HEK293 (cell line): Measurements from ENCODE around the gene CYP2R1.
A peak's percentile ranks its signal among the peaks of the same experiment; 100 is the strongest.

ENCODE experiments used
- CTCF ChIA-PET: fragments of 350-600 bp; formaldehyde crosslinking; extraction: SDS; loops from one replicate; lab custom pipeline; 2021; ENCODE audit warnings: antibody characterized with exemption; lab: Yijun Ruan, JAX
- POLR2A ChIA-PET: fragments of 300-600 bp; formaldehyde crosslinking; extraction: SDS; loops from one replicate; lab custom pipeline; 2020; ENCODE audit warnings: antibody characterized with exemption, inconsistent platforms; lab: Yijun Ruan, JAX
- H3K27ac ChIP-seq: fragments of 200-500 bp; sonication (Bioruptor generic); 2 replicates; pipeline ENCODE4 v1.5.1; 2014; ENCODE audit warnings: low read depth, low read length, control low read depth, inconsistent platforms; ENCODE audit errors: extremely low read depth
- H3K36me3 ChIP-seq, 2 experiments: fragments of 200-500 bp in 1 of 2; sonication (Bioruptor generic) in 1 of 2; 1 replicate in 1 of 2; 2 replicates in 1 of 2; pipeline ENCODE4 v1.5.1; 2014 to 2017; ENCODE audit warnings: inconsistent platforms in 2 of 2, low read length in 2 of 2; ENCODE audit not compliant: control insufficient read depth in 2 of 2, insufficient read depth in 1 of 2
- H3K4me1 ChIP-seq: fragments of 200-500 bp; sonication (Bioruptor generic); 2 replicates; pipeline ENCODE4 v1.5.1; 2014; ENCODE audit warnings: mild to moderate bottlenecking, low read length, inconsistent platforms; ENCODE audit not compliant: control insufficient read depth, insufficient read depth
- H3K4me3 ChIP-seq: 2 replicates; pipeline ENCODE4 v1.5.1; 2011; ENCODE audit warnings: low read depth, mild to moderate bottlenecking, control low read depth, low read length, moderate library complexity
- H3K9me3 ChIP-seq: fragments of 200-500 bp; sonication (Bioruptor generic); 2 replicates; pipeline ENCODE4 v1.5.1; 2014; ENCODE audit warnings: low read depth, low read length, inconsistent platforms; ENCODE audit not compliant: control insufficient read depth, insufficient read depth
- EGR2 ChIP-seq: fragments of 450-650 bp; formaldehyde crosslinking; IDR thresholded peaks from 2 replicates; pipeline ENCODE4 v1.5.1; 2016; ENCODE audit warnings: low read depth, missing biosample characterization, missing genetic modification characterization
- REPIN1 ChIP-seq: fragments of 450-650 bp; formaldehyde crosslinking; IDR thresholded peaks from 2 replicates; pipeline ENCODE4 v1.5.1; 2017; ENCODE audit warnings: missing biosample characterization, missing genetic modification characterization, low read depth
- WT1 ChIP-seq: fragments of 450-650 bp; formaldehyde crosslinking; IDR thresholded peaks from 2 replicates; pipeline ENCODE4 v1.5.1; 2016; ENCODE audit warnings: missing biosample characterization, missing genetic modification characterization
- ZFHX2 ChIP-seq: fragments of 450-650 bp; formaldehyde crosslinking; conservative IDR thresholded peaks from 2 replicates; pipeline ENCODE4 v1.5.1; 2016; ENCODE audit warnings: missing biosample characterization, missing genetic modification characterization
- ZNF239 ChIP-seq: fragments of 450-650 bp; formaldehyde crosslinking; IDR thresholded peaks from 2 replicates; pipeline ENCODE4 v1.5.1; 2016; ENCODE audit warnings: missing biosample characterization, missing genetic modification characterization
- ZNF48 ChIP-seq: fragments of 450-650 bp; formaldehyde crosslinking; IDR thresholded peaks from 2 replicates; pipeline ENCODE4 v1.5.1; 2016; ENCODE audit warnings: missing biosample characterization, missing genetic modification characterization
- ZNF549 ChIP-seq: fragments of 450-650 bp; IDR thresholded peaks from 2 replicates; pipeline ENCODE4 v1.5.1; 2018; ENCODE audit warnings: missing biosample characterization, missing genetic modification characterization, mild to moderate bottlenecking, inconsistent platforms, moderate library complexity
- ZNF561 ChIP-seq: fragments of 450-650 bp; IDR thresholded peaks from 2 replicates; pipeline ENCODE4 v1.5.1; 2018; ENCODE audit warnings: missing biosample characterization, missing genetic modification characterization, borderline replicate concordance
- TF ChIP-seq, protein P1 (sequence below): fragments of 450-650 bp; formaldehyde crosslinking; conservative IDR thresholded peaks from 2 replicates; pipeline ENCODE4 v1.5.1; 2016; ENCODE audit warnings: low read depth, missing biosample characterization, missing genetic modification characterization
- TF ChIP-seq, protein P2 (sequence below): fragments of 450-650 bp; formaldehyde crosslinking; IDR thresholded peaks from 2 replicates; pipeline ENCODE4 v1.5.1; 2016; ENCODE audit warnings: missing biosample characterization, missing genetic modification characterization
- TF ChIP-seq, protein P3 (sequence below): fragments of 450-650 bp; formaldehyde crosslinking; IDR thresholded peaks from 2 replicates; pipeline ENCODE4 v1.5.1; 2017; ENCODE audit warnings: missing biosample characterization, missing genetic modification characterization

Gene CYP2R1

DNA sequence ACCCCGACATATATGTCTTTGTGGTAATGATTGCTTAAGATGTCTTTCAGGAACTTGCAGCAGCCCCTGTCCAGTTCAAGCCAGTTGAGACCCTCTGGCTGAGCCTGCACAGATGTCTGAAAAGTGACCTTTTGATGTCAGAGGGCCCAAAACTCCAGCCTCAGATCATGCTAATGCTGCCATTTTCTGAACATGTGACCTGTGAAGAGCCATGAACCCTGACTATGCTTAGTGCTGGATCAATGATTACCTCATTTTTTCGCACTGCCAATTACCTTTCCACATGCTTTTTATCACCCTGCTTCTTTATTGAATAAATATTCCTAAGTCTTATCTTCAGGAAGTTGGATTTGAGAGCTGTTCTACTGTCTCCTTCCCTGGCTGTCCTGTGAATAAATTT lies 6.9 kb upstream of the CYP2R1 start:
- Histone ChIP-seq H3K9me3 (no peaks in the 10 kb centered on the region), H3K4me1 (no peaks in the 10 kb centered on the region), H3K4me3 (no peak overlapping the region)
- TF ChIP-seq ZNF561 (tag by site-specific recombination) (no peak), ZNF549 (0 out of 2 replicates have a peak, but pooled peaks have one; percentile 4)
- TF ChIP-seq, all 188 proteins: peak for 1
- POLR2A ChIA-PET = no interaction called here
- CTCF ChIA-PET = interaction anchor here (0.8 to 2.2 kb wide), 3 partner anchors 9 to 77 kb away, joined by 3 to 13 read pairs (median 4); no protein-coding TSS in a partner anchor
- Histone ChIP-seq H3K36me3 (no peaks in the 10 kb centered on the region), H3K27ac (no peak overlapping the region)

DNA sequence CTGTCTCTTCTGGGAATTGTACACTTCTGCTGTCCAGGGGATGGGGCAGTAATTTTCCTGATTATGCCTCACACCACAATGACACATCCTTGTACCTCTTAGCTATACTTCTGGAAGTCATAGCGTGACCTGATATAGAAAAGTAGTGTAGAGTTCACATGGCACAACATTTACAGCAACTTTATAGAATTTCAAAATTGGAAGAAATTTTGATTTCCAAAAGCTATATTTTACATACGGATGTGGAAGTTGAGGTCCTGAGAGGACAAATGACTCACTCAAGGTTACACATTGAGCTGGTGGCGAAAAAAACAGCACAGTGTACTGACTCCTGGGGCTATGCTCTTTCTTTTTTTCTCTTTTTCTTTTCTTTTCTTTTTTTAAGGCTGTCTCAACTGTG lies 6.3 kb upstream of the CYP2R1 start:
- Histone ChIP-seq H3K4me1 (no peaks in the 10 kb centered on the region), H3K9me3 (no peaks in the 10 kb centered on the region), H3K27ac (no peak overlapping the region), H3K4me3 (no peak overlapping the region), H3K36me3 (no peaks in the 10 kb centered on the region)
- ChIA-PET POLR2A (no interaction called here), CTCF (interaction anchor here (0.8 to 2.2 kb wide), 3 partner anchors 9 to 77 kb away, joined by 3 to 13 read pairs (median 4); no protein-coding TSS in a partner anchor)
- TF ChIP-seq ZNF239 (tag by site-specific recombination) = no peak
- TF ChIP-seq REPIN1 (tag by site-specific recombination) = no peak
- TF ChIP-seq, protein P1, sequence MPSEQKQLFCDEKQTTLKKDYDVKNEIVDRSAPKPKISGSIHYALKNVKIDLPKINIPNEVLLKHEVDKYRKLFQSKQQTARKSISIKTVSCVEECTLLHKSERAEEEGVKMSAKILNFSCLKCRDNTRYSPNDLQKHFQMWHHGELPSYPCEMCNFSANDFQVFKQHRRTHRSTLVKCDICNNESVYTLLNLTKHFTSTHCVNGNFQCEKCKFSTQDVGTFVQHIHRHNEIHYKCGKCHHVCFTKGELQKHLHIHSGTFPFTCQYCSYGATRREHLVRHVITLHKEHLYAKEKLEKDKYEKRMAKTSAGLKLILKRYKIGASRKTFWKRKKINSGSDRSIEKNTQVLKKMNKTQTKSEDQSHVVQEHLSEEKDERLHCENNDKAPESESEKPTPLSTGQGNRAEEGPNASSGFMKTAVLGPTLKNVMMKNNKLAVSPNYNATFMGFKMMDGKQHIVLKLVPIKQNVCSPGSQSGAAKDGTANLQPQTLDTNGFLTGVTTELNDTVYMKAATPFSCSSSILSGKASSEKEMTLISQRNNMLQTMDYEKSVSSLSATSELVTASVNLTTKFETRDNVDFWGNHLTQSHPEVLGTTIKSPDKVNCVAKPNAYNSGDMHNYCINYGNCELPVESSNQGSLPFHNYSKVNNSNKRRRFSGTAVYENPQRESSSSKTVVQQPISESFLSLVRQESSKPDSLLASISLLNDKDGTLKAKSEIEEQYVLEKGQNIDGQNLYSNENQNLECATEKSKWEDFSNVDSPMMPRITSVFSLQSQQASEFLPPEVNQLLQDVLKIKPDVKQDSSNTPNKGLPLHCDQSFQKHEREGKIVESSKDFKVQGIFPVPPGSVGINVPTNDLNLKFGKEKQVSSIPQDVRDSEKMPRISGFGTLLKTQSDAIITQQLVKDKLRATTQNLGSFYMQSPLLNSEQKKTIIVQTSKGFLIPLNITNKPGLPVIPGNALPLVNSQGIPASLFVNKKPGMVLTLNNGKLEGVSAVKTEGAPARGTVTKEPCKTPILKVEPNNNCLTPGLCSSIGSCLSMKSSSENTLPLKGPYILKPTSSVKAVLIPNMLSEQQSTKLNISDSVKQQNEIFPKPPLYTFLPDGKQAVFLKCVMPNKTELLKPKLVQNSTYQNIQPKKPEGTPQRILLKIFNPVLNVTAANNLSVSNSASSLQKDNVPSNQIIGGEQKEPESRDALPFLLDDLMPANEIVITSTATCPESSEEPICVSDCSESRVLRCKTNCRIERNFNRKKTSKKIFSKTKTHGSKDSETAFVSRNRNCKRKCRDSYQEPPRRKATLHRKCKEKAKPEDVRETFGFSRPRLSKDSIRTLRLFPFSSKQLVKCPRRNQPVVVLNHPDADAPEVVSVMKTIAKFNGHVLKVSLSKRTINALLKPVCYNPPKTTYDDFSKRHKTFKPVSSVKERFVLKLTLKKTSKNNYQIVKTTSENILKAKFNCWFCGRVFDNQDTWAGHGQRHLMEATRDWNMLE (tag by site-specific recombination) = no peak
- TF ChIP-seq WT1 (tag by site-specific recombination) = no peak
- TF ChIP-seq EGR2 (tag by site-specific recombination) = no peak
- TF ChIP-seq ZNF48 (tag by site-specific recombination) = no peak

DNA sequence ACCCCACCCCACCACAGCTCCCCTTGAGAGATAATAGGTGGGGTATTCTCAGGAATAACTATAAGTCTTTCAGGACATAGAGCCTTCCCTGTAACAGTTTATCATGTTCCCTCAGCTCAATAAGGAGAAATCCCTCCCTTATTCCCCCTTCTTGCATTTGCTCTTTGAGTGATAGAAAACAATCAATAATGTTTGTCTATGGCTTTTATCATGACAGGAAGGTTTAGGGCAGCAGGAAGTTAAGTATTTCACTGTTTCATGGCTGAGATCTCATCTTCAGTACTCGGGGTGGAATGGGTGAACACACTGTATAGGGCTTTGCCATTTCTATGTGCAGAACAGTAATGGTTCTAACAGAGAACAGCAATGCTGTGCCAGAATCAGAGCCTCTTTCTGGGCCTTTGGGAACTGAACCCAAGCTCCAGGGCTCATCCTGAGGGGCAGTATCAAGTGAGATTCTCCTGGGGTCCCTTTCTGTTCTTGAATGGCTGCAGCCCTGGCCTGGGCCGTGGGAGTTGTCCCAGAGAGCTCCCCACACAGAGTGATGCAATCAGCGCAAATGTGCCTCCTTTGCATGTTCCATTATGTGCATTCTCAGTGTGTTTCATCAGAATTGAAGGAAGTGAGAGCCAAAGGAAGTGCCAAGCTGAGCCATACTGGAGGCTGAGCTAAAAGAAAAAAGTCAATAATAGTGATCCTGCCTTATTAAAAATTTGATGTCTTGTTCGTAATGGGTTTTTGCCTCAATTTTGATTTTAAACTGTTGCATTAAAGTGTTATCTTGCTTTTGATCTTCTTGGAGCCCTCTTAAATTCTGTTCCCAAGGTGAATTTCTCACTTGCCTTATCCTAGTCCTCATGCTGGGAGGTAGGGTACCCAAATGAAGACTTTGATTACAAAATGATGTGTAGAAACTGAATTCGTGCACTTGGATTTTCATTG lies 2.9 kb upstream of the CYP2R1 start:
- no peaks in the 10 kb centered on the region for H3K4me1 ChIP-seq
- no peaks in the 10 kb centered on the region for H3K36me3 ChIP-seq
- ChIA-PET POLR2A (no interaction called here), CTCF (interaction anchor here (1.0 to 1.4 kb wide), 2 partner anchors 9 to 13 kb away, joined by 5 to 7 read pairs; no protein-coding TSS in a partner anchor)
- no peaks in the 10 kb centered on the region for H3K9me3 ChIP-seq
- H3K27ac ChIP-seq = no peak overlapping the region
- no peak overlapping the region for H3K4me3 ChIP-seq
- TF ChIP-seq, protein P1 (tag by site-specific recombination) = 0 out of 2 replicates have a peak, but pooled peaks have one; percentile 30
- TF ChIP-seq, protein P2, sequence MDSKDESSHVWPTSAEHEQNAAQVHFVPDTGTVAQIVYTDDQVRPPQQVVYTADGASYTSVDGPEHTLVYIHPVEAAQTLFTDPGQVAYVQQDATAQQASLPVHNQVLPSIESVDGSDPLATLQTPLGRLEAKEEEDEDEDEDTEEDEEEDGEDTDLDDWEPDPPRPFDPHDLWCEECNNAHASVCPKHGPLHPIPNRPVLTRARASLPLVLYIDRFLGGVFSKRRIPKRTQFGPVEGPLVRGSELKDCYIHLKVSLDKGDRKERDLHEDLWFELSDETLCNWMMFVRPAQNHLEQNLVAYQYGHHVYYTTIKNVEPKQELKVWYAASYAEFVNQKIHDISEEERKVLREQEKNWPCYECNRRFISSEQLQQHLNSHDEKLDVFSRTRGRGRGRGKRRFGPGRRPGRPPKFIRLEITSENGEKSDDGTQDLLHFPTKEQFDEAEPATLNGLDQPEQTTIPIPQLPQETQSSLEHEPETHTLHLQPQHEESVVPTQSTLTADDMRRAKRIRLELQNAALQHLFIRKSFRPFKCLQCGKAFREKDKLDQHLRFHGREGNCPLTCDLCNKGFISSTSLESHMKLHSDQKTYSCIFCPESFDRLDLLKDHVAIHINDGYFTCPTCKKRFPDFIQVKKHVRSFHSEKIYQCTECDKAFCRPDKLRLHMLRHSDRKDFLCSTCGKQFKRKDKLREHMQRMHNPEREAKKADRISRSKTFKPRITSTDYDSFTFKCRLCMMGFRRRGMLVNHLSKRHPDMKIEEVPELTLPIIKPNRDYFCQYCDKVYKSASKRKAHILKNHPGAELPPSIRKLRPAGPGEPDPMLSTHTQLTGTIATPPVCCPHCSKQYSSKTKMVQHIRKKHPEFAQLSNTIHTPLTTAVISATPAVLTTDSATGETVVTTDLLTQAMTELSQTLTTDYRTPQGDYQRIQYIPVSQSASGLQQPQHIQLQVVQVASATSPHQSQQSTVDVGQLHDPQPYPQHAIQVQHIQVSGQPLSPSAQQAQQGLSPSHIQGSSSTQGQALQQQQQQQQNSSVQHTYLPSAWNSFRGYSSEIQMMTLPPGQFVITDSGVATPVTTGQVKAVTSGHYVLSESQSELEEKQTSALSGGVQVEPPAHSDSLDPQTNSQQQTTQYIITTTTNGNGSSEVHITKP (tag by site-specific recombination) = 0 out of 2 replicates have a peak, but pooled peaks have one; percentile 28
- TF ChIP-seq, protein P3, sequence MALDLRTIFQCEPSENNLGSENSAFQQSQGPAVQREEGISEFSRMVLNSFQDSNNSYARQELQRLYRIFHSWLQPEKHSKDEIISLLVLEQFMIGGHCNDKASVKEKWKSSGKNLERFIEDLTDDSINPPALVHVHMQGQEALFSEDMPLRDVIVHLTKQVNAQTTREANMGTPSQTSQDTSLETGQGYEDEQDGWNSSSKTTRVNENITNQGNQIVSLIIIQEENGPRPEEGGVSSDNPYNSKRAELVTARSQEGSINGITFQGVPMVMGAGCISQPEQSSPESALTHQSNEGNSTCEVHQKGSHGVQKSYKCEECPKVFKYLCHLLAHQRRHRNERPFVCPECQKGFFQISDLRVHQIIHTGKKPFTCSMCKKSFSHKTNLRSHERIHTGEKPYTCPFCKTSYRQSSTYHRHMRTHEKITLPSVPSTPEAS (tag by site-specific recombination) = no peak
- peak; percentile 70 for TF ChIP-seq ZFHX2 (tag by site-specific recombination)
